HEK293 (cell line): ENCODE results near the gene ORMDL2.

Experiments
- CTCF ChIA-PET: fragments of 350-600 bp; formaldehyde crosslinking; extraction: SDS; loops from one replicate; lab custom pipeline; 2021; ENCODE audit warnings: antibody characterized with exemption; lab: Yijun Ruan, JAX
- POLR2A ChIA-PET: fragments of 300-600 bp; formaldehyde crosslinking; extraction: SDS; loops from one replicate; lab custom pipeline; 2020; ENCODE audit warnings: antibody characterized with exemption, inconsistent platforms; lab: Yijun Ruan, JAX
- H3K27ac ChIP-seq: fragments of 200-500 bp; sonication (Bioruptor generic); 2 replicates; pipeline ENCODE4 v1.5.1; 2014; ENCODE audit warnings: low read depth, low read length, control low read depth, inconsistent platforms; ENCODE audit errors: extremely low read depth
- H3K36me3 ChIP-seq, 2 experiments: fragments of 200-500 bp in 1 of 2; sonication (Bioruptor generic) in 1 of 2; 1 replicate in 1 of 2; 2 replicates in 1 of 2; pipeline ENCODE4 v1.5.1; 2014 to 2017; ENCODE audit warnings: inconsistent platforms in 2 of 2, low read length in 2 of 2; ENCODE audit not compliant: control insufficient read depth in 2 of 2, insufficient read depth in 1 of 2
- H3K4me1 ChIP-seq: fragments of 200-500 bp; sonication (Bioruptor generic); 2 replicates; pipeline ENCODE4 v1.5.1; 2014; ENCODE audit warnings: mild to moderate bottlenecking, low read length, inconsistent platforms; ENCODE audit not compliant: control insufficient read depth, insufficient read depth
- H3K4me3 ChIP-seq: 2 replicates; pipeline ENCODE4 v1.5.1; 2011; ENCODE audit warnings: low read depth, mild to moderate bottlenecking, control low read depth, low read length, moderate library complexity
- H3K9me3 ChIP-seq: fragments of 200-500 bp; sonication (Bioruptor generic); 2 replicates; pipeline ENCODE4 v1.5.1; 2014; ENCODE audit warnings: low read depth, low read length, inconsistent platforms; ENCODE audit not compliant: control insufficient read depth, insufficient read depth
- BCL11A ChIP-seq: fragments of 450-650 bp; formaldehyde crosslinking; IDR thresholded peaks from 2 replicates; pipeline ENCODE4 v1.5.1; 2016; ENCODE audit warnings: low read depth, missing biosample characterization, missing genetic modification characterization
- GLIS2 ChIP-seq: fragments of 450-650 bp; formaldehyde crosslinking; IDR thresholded peaks from 2 replicates; pipeline ENCODE4 v1.5.1; 2016; ENCODE audit warnings: missing biosample characterization, missing genetic modification characterization
- KLF17 ChIP-seq: fragments of 450-650 bp; formaldehyde crosslinking; IDR thresholded peaks from 2 replicates; pipeline ENCODE4 v1.5.1; 2016; ENCODE audit warnings: missing biosample characterization, missing genetic modification characterization
- KLF7 ChIP-seq: fragments of 450-650 bp; formaldehyde crosslinking; IDR thresholded peaks from 2 replicates; pipeline ENCODE4 v1.5.1; 2016; ENCODE audit warnings: missing biosample characterization, missing genetic modification characterization, borderline replicate concordance
- KLF9 ChIP-seq: fragments of 450-650 bp; formaldehyde crosslinking; IDR thresholded peaks from 2 replicates; pipeline ENCODE4 v1.5.1; 2016; ENCODE audit warnings: missing biosample characterization, missing genetic modification characterization, low read depth
- MEIS1 ChIP-seq: sonication (generic); formaldehyde crosslinking; IDR thresholded peaks from 2 replicates; pipeline ENCODE4 v1.8.1; 2022; ENCODE audit warnings: missing genetic modification reagents, mild to moderate bottlenecking, borderline replicate concordance
- MZF1 ChIP-seq: fragments of 450-650 bp; formaldehyde crosslinking; IDR thresholded peaks from 2 replicates; pipeline ENCODE4 v1.5.1; 2017; ENCODE audit warnings: missing biosample characterization, missing genetic modification characterization, borderline replicate concordance
- OVOL3 ChIP-seq: fragments of 450-650 bp; formaldehyde crosslinking; IDR thresholded peaks from 2 replicates; pipeline ENCODE4 v1.5.1; 2016; ENCODE audit warnings: missing biosample characterization, missing genetic modification characterization
- REST ChIP-seq: fragments of 450-650 bp; formaldehyde crosslinking; IDR thresholded peaks from 2 replicates; pipeline ENCODE4 v1.5.1; 2016; ENCODE audit warnings: missing biosample characterization, missing genetic modification characterization
- SETDB1 ChIP-seq: IDR thresholded peaks from one replicate; pipeline ENCODE4 v1.6.1; 2017; ENCODE audit warnings: mild to moderate bottlenecking, low read length, moderate library complexity, mixed read lengths; ENCODE audit not compliant: insufficient read length
- TRIM28 ChIP-seq: IDR thresholded peaks from 2 replicates; pipeline ENCODE4 v1.6.1; 2011; ENCODE audit warnings: low read length, control low read depth, borderline replicate concordance
- ZBTB17 ChIP-seq: fragments of 450-650 bp; formaldehyde crosslinking; IDR thresholded peaks from 2 replicates; pipeline ENCODE4 v1.5.1; 2016; ENCODE audit warnings: missing biosample characterization, missing genetic modification characterization
- ZBTB20 ChIP-seq: fragments of 450-650 bp; formaldehyde crosslinking; IDR thresholded peaks from 2 replicates; pipeline ENCODE4 v1.5.1; 2016; ENCODE audit warnings: missing biosample characterization, missing genetic modification characterization
- ZBTB49 ChIP-seq: fragments of 450-650 bp; formaldehyde crosslinking; IDR thresholded peaks from 2 replicates; pipeline ENCODE4 v1.5.1; 2016; ENCODE audit warnings: missing biosample characterization, missing genetic modification characterization, low read depth
- ZNF157 ChIP-seq: fragments of 450-650 bp; formaldehyde crosslinking; IDR thresholded peaks from 2 replicates; pipeline ENCODE4 v1.5.1; 2016; ENCODE audit warnings: missing biosample characterization, missing genetic modification characterization
- ZNF169 ChIP-seq: fragments of 450-650 bp; formaldehyde crosslinking; IDR thresholded peaks from 2 replicates; pipeline ENCODE4 v1.5.1; 2016; ENCODE audit warnings: missing biosample characterization, missing genetic modification characterization
- ZNF2 ChIP-seq: fragments of 450-650 bp; formaldehyde crosslinking; IDR thresholded peaks from 2 replicates; pipeline ENCODE4 v1.5.1; 2016; ENCODE audit warnings: missing biosample characterization, missing genetic modification characterization
- ZNF26 ChIP-seq: fragments of 450-650 bp; formaldehyde crosslinking; IDR thresholded peaks from 2 replicates; pipeline ENCODE4 v1.5.1; 2016; ENCODE audit warnings: missing biosample characterization, missing genetic modification characterization
- ZNF394 ChIP-seq: fragments of 450-650 bp; formaldehyde crosslinking; IDR thresholded peaks from 2 replicates; pipeline ENCODE4 v1.5.1; 2016; ENCODE audit warnings: missing biosample characterization, missing genetic modification characterization, mild to moderate bottlenecking, moderate library complexity, borderline replicate concordance
- ZNF555 ChIP-seq: fragments of 450-650 bp; formaldehyde crosslinking; conservative IDR thresholded peaks from 2 replicates; pipeline ENCODE4 v1.5.1; 2017; ENCODE audit warnings: missing biosample characterization, mild to moderate bottlenecking, missing genetic modification characterization, inconsistent platforms
- ZNF580 ChIP-seq: fragments of 450-650 bp; formaldehyde crosslinking; IDR thresholded peaks from 2 replicates; pipeline ENCODE4 v1.5.1; 2016; ENCODE audit warnings: missing biosample characterization, missing genetic modification characterization
- ZNF596 ChIP-seq: fragments of 450-650 bp; IDR thresholded peaks from 2 replicates; pipeline ENCODE4 v1.5.0; 2018; ENCODE audit warnings: missing biosample characterization, mild to moderate bottlenecking, missing genetic modification characterization, moderate library complexity
- ZNF660 ChIP-seq: fragments of 450-650 bp; IDR thresholded peaks from 2 replicates; pipeline ENCODE4 v1.5.1; 2018; ENCODE audit warnings: missing biosample characterization, mild to moderate bottlenecking, missing genetic modification characterization
- ZNF692 ChIP-seq: fragments of 450-650 bp; formaldehyde crosslinking; IDR thresholded peaks from 2 replicates; pipeline ENCODE4 v1.5.1; 2016; ENCODE audit warnings: missing biosample characterization, missing genetic modification characterization
- ZNF76 ChIP-seq: fragments of 450-650 bp; formaldehyde crosslinking; IDR thresholded peaks from 2 replicates; pipeline ENCODE4; 2016; ENCODE audit warnings: low read depth, missing biosample characterization, missing genetic modification characterization, borderline replicate concordance
- ZNF791 ChIP-seq: fragments of 450-650 bp; formaldehyde crosslinking; IDR thresholded peaks from 2 replicates; pipeline ENCODE4 v1.5.1; 2016; ENCODE audit warnings: missing biosample characterization, missing genetic modification characterization
- ZXDB ChIP-seq: fragments of 450-650 bp; formaldehyde crosslinking; IDR thresholded peaks from 2 replicates; pipeline ENCODE4 v1.5.1; 2016; ENCODE audit warnings: missing biosample characterization, missing genetic modification characterization

The ORMDL2 gene

GRCh38 chr12:55818140-55818728 is 393 bp downstream of the ORMDL2 start:
- H3K4me3 ChIP-seq: peak overlapping the region; percentile 83
- peaks cover 51 to 69% of the 10 kb centered on the region in 2 experiments for H3K36me3 ChIP-seq
- H3K27ac ChIP-seq: peak overlapping the region; percentile 44
- H3K9me3 ChIP-seq: no peaks in the 10 kb centered on the region
- H3K4me1 ChIP-seq: peaks cover 6% of the 10 kb centered on the region; the same call in 1 of the 2 replicates
- ChIA-PET POLR2A (interaction anchor here (0.5 to 6.8 kb wide), 32 partner anchors 8 to 933 kb away, joined by 3 to 170 read pairs (median 4); partner anchors contain the start of genes BLOC1S1, CD63, DNAJC14 and ESYT1), CTCF (interaction anchor here (0.6 to 7.0 kb wide), 9 partner anchors 12 to 122 kb away, joined by 3 to 67 read pairs (median 4); partner anchors contain the start of gene DGKA)
- peak; percentile 82 for TF ChIP-seq KLF9
- TF ChIP-seq ZNF169 (tag by site-specific recombination): no peak
- TF ChIP-seq GLIS2 (tag by site-specific recombination): peak; percentile 14; the same call in 1 of the 2 replicates
- no peak for TF ChIP-seq ZNF791 (tag by site-specific recombination)
- no peak for TF ChIP-seq MEIS1 (CRISPR knock-in tag)
- no peak for TF ChIP-seq ZNF26 (tag by site-specific recombination)
- no peak for TF ChIP-seq ZNF660
- no peak for TF ChIP-seq TRIM28
- TF ChIP-seq ZNF692 (tag by site-specific recombination): no peak
- TF ChIP-seq KLF7 (tag by site-specific recombination): peak; percentile 84; the same call in 1 of the 2 replicates
- TF ChIP-seq ZBTB49 (tag by site-specific recombination): no peak
- TF ChIP-seq KLF17: peak; percentile 34; the same call in 1 of the 2 replicates
- peak; percentile 36; the same call in 1 of the 2 replicates for TF ChIP-seq ZBTB17 (tag by site-specific recombination)
- TF ChIP-seq REST (tag by site-specific recombination): no peak
- TF ChIP-seq MZF1: 0 out of 2 replicates have a peak, but pooled peaks have one; percentile 27
- TF ChIP-seq ZNF394 (tag by site-specific recombination): peak; percentile 80
- no peak for TF ChIP-seq ZNF157
- TF ChIP-seq ZBTB20 (tag by site-specific recombination): peak; percentile 12; the same call in 1 of the 2 replicates
- no peak for TF ChIP-seq OVOL3 (tag by site-specific recombination)
- no peak for TF ChIP-seq ZNF555
- peak; percentile 31; the same call in 1 of the 2 replicates for TF ChIP-seq ZNF580 (tag by site-specific recombination)
- peak; percentile 6; the same call in 1 of the 2 replicates for TF ChIP-seq ZXDB
- TF ChIP-seq ZNF2 (tag by site-specific recombination): peak; percentile 50; the same call in 1 of the 2 replicates
- 0 out of 2 replicates have a peak, but pooled peaks have one; percentile 40 for TF ChIP-seq ZNF76 (tag by site-specific recombination)
- TF ChIP-seq SETDB1: no peak
- TF ChIP-seq ZNF596 (tag by site-specific recombination): no peak
- TF ChIP-seq BCL11A (tag by site-specific recombination): no peak
